Panc1 (cell line): ENCODE measurements around the gene POLRMT.

Experiments
- CTCF ChIP-seq: fragments of 450-650 bp; IDR thresholded peaks from 2 replicates; pipeline ENCODE4 v1.5.1; 2017; ENCODE audit warnings: mild to moderate bottlenecking
- POLR2AphosphoS5 ChIP-seq: IDR thresholded peaks from 2 replicates; pipeline ENCODE4 v1.6.1; 2012; ENCODE audit warnings: mild to moderate bottlenecking, low read depth, low read length, moderate library complexity
- REST ChIP-seq, 2 experiments: IDR thresholded peaks; 2 replicates each; pipeline ENCODE4 v1.6.1; 2011 to 2012; ENCODE audit warnings: low read depth in 2 of 2, control low read depth in 1 of 2, low read length in 1 of 2, mild to moderate bottlenecking in 1 of 2, moderate library complexity in 1 of 2; ENCODE audit not compliant: insufficient read depth in 1 of 2
- SIN3A ChIP-seq: IDR thresholded peaks from 2 replicates; pipeline ENCODE4 v1.6.1; 2012; ENCODE audit warnings: low read depth, mild to moderate bottlenecking, low read length, moderate library complexity, borderline replicate concordance; ENCODE audit not compliant: insufficient read depth

- TF ChIP-seq POLR2AphosphoS5 (no peak), CTCF (no peak), SIN3A (no peak), REST (IDR thresholded peaks at IDR 0.05; ENCODE audit: insufficient read depth in 1 of 2, low read depth in 2 of 2, low read length in 1 of 2) (no peak)
These were observed 9.4 kb downstream of the POLRMT start for GRCh38 chr19:623974-624373.
